Erythroblast (primary cell): ENCODE data around the gene GJC1.

Source experiments
- DNase-seq, 2 experiments: peaks; one replicate each; lab custom pipeline; 2025; lab: John Stamatoyannopoulos, UW
- GATA1 ChIP-seq: IDR thresholded peaks from 2 replicates; pipeline ENCODE4 v1.6.1; 2011; ENCODE audit warnings: low read depth, mild to moderate bottlenecking, control low read depth, low read length, moderate library complexity
- POLR2A ChIP-seq: IDR thresholded peaks from 2 replicates; pipeline ENCODE4 v1.6.1; 2011; ENCODE audit warnings: mild to moderate bottlenecking, low read length

Gene GJC1

DNA sequence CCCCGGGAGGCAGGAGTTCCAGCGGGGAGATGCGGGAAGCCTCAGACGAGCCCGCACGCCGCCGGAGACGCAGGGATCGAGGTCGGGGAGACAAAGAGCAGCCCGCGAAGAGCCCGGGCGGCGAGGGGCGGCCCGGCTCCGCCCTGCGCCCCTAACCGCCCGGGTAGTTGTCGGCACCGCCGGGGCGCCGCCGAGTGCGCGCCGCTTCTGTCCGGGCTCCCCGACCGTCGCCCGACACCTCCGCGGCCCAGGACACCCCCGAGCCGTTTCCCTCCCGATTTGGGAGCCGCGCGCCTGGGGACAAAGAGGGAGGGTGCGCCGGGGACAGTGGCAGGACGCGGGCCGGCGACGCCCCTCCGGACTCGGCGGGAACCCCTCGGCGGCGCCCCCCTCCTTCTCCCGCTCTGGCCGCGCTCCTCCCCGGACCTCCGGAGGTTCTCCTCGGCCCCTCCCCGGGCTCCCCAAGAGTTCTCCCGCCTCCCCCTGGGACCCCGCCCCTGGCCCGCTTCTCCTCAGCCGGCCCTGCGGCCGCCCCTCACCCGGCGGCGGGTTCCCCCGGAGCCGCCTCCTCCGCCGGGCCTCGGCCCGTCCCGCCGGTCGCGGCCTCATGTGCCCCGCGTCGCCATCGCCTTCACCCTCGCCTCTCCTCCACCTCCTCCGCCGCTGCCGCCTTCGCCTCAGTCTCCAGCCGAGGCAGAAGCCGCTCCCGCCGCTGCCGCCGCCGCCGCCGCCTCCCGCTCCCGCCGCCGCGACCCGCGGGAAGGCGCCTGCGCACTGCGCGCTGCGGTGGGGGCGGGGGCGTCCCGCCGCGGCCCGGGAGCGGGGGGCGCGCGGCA, at the start of gene GJC1:
Gene GJC1 (minus strand): TSS at position 765 of the 836 bp plus-strand sequence. CDS start 24,470 bp downstream, outside the sequence.
- no peak for DNase-seq
- TF ChIP-seq POLR2A (no peak), GATA1 (no peak)

GRCh38 chr17:44879376-44879775, 49.3 kb upstream of the GJC1 start:
- TF ChIP-seq POLR2A, result no peak
- no peak for DNase-seq

DNA sequence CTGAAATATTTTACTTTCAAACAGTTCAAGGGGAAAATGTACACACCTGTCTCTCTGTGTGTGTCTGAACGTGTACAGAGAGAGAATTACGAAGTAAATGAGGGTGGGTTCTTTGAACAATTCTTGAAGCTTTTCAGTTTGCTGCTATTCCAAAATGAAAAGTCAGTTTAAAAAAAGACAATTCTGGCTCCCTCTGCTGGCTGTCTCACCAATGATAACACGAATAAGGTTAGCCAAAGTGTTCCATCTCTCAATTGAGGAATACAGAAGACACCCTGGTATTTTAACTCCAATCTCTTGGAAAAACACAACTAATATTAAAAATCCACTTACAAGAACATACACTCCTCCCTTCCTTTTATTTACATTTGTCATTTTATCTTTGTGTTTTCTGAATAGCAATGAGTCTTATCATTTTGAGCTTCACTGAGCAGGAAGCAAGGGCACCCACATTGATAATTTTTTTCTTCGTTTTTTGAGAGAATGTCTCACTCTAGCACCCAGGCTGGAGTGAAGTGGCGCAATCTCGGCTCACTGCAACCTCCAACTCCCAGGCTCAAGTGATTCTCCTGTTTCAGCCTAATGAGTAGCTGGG, 48.6 kb upstream of the GJC1 start:
- DNase-seq, result peak; percentile 37 to 57
- no peak for TF ChIP-seq GATA1
- TF ChIP-seq POLR2A, result no peak

- TF ChIP-seq POLR2A (no peak), GATA1 (no peak)
- no peak for DNase-seq
Observed at GRCh38 chr17:44877121-44877520, 47.0 kb upstream of the GJC1 start.

- no peak for TF ChIP-seq GATA1
- TF ChIP-seq POLR2A, result no peak
- no peak for DNase-seq
Observed at GRCh38 chr17:44875761-44876160, 45.7 kb upstream of the GJC1 start.

- TF ChIP-seq GATA1 (no peak), POLR2A (no peak)
- no peak for DNase-seq
Observed at GRCh38 chr17:44872131-44872768, 42.2 kb upstream of the GJC1 start.

DNA sequence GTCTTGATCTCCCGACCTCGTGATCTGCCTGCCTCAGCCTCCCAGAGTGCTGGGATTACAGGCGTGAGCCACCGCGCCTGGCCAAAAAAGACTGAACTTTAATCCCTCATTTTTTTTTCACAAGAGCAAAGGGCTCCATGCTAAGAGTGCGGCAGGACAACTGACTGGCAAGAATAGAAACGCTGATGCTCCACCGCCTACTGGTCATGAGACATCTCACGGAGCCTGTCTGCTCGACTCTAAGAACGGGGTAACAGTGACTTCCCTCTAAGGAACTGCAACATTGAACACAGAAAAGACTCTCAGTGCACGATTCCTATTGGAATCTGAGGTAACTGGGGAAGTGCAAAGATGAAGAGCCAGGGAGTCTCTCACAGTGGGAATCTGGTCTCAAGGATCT, 41.5 kb upstream of the GJC1 start:
- no peak for DNase-seq
- no peak for TF ChIP-seq POLR2A
- TF ChIP-seq GATA1, result no peak

- no peak for TF ChIP-seq POLR2A
- no peak for TF ChIP-seq GATA1
- DNase-seq, result no peak
Observed at GRCh38 chr17:44867841-44868240, 37.8 kb upstream of the GJC1 start.

GRCh38 chr17:44865931-44866330, 35.8 kb upstream of the GJC1 start:
- TF ChIP-seq POLR2A (no peak), GATA1 (no peak)
- DNase-seq, result no peak

- TF ChIP-seq GATA1 (no peak), POLR2A (no peak)
- DNase-seq, result peak; percentile 69 to 84
Observed at GRCh38 chr17:44865231-44865660, 35.2 kb upstream of the GJC1 start.

DNA sequence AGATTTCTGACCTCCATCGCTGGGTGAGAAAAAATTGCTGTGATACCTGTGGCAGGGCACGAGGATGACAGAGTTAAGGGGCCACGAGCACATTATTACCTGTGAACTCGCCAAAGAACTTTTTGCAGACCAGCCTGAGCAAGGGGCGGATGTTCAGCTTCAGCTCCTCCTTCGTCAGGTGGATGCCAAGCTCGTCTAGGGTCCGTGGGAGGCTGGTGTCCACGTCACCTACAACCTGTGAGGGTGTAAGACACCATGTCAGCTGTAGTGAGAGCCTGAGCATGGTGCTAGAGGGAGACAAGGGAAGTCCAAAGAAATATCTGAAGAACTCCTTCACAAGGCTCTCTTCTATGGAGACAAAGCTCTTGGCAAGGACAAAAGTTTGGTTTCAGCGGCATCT, 34.7 kb upstream of the GJC1 start:
- TF ChIP-seq GATA1 (no peak), POLR2A (no peak)
- DNase-seq, result no peak

DNA sequence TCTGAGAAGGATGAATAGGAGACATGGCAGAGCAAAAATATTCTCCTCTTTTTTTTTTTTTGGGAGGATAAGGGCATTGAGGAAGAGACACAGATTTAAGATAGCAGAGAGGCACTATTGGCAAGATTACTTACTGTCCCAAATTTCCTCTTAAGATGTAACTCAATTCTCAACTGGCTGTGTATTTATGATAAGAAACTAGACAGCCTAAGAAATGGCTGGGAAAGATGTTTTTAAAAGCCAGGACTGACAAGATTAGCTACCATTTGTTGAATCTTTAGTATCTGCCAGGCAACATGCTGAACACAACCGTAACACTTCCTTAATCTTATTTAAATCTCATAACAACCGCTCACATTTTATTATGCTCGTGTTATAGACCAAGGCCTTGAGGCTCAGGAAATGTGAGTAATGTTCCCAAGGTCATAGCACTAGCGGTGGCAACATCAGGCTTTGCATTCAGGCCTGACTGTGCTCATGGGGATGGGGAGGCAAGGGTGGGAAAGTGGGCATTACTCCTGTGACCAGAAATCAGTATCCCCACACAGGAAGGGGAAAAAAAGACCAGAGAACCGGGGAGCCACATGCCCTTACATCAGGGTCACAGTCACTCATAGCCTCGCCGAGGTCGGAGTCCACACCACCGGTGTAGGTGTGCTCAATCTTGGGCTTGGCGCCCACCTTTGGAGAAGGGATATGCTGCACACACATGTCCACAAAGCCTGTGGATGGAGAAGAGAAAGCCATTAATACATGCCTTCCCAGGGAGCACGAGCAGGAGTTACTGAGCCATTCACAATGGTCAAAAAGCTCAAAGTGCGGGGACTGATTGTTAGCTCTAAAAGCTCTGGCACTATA, 33.2 kb upstream of the GJC1 start:
- no peak for TF ChIP-seq GATA1
- no peak for TF ChIP-seq POLR2A
- DNase-seq, result no peak

GRCh38 chr17:44862278-44862914, 32.3 kb upstream of the GJC1 start:
- TF ChIP-seq POLR2A, result no peak
- TF ChIP-seq GATA1, result no peak
- no peak for DNase-seq
